Measurements from ENCODE around the gene COG3. TPM values are rescaled to one million over a fixed set of nuclear protein-coding genes. Genes with fewer than 3 reads are reported as not detected.
A peak's percentile ranks its signal among the peaks of the same experiment; 100 is the strongest.
"Not testable (repeated sequence)": the region's sequence is repeated elsewhere in the genome, so short reads cannot be mapped to it uniquely, and the experiment has no call there.

Gene COG3, protein sequence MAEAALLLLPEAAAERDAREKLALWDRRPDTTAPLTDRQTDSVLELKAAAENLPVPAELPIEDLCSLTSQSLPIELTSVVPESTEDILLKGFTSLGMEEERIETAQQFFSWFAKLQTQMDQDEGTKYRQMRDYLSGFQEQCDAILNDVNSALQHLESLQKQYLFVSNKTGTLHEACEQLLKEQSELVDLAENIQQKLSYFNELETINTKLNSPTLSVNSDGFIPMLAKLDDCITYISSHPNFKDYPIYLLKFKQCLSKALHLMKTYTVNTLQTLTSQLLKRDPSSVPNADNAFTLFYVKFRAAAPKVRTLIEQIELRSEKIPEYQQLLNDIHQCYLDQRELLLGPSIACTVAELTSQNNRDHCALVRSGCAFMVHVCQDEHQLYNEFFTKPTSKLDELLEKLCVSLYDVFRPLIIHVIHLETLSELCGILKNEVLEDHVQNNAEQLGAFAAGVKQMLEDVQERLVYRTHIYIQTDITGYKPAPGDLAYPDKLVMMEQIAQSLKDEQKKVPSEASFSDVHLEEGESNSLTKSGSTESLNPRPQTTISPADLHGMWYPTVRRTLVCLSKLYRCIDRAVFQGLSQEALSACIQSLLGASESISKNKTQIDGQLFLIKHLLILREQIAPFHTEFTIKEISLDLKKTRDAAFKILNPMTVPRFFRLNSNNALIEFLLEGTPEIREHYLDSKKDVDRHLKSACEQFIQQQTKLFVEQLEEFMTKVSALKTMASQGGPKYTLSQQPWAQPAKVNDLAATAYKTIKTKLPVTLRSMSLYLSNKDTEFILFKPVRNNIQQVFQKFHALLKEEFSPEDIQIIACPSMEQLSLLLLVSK
- 36.2 TPM for polyA plus RNA-seq (2013)

- peak within 1 kb of the TSS; percentile 87 to 99 (median 95) for H3K4me3 ChIP-seq (ENCODE audit: control insufficient read depth in 1 of 7, extremely low read depth in 1 of 7, insufficient read depth in 4 of 7, low read depth in 2 of 7, low read length in 6 of 7)
- no peaks in the 10 kb centered on the region for H3K9me3 ChIP-seq (ENCODE audit: control extremely low read depth in 1 of 5, control insufficient read depth in 4 of 5, insufficient read depth in 2 of 5, low read depth in 1 of 5, low read length in 4 of 5)
- ChIA-PET POLR2A (interaction anchor here (0.6 kb wide), 1 partner anchor 16 kb away, joined by 3 read pairs; no protein-coding TSS in a partner anchor), CTCF (interaction anchor here (0.8 to 1.6 kb wide), 9 partner anchors 11 to 96 kb away, joined by 3 to 6 read pairs (median 4); no protein-coding TSS in a partner anchor)
- peak; percentile 98 to 99 (median 98) for DNase-seq
- WGBS (ENCODE audit: insufficient coverage) = under 1% methylated on average over 55 of the region's 63 CpGs
- H3K27me3 ChIP-seq (replicated peaks in 2 of 5; ENCODE audit: control insufficient read depth in 4 of 5, insufficient read depth in 5 of 5, low read length in 4 of 5) = no peaks in the 10 kb centered on the region
- peaks cover 29 to 62% (median 45%) of the 10 kb centered on the region in 4 experiments for H3K4me1 ChIP-seq (ENCODE audit: control extremely low read depth in 1 of 4, control insufficient read depth in 4 of 4, insufficient read depth in 4 of 4, low read length in 3 of 4)
- peak within 1 kb of the TSS; percentile 79 to 89 for H3K27ac ChIP-seq (ENCODE audit: insufficient read depth in 1 of 2, low read depth in 1 of 2, low read length in 2 of 2, poor library complexity in 1 of 2, severe bottlenecking in 2 of 2)
- H3K36me3 ChIP-seq (ENCODE audit: control insufficient read depth in 4 of 4, insufficient read depth in 4 of 4, low read length in 3 of 4) = peaks cover 0 to 2% (median 0%) of the 10 kb centered on the region in 4 experiments
Measured at GRCh38 chr13:45464687-45465453, at the start of gene COG3. Gene COG3 (plus strand): TSS chr13:45464939. CDS start chr13:45465037, 98 bp downstream.

GRCh38 chr13:45415112-45415511 lies 49.6 kb upstream of the COG3 start:
- Histone ChIP-seq H3K36me3 (ENCODE audit: control insufficient read depth in 4 of 4, insufficient read depth in 4 of 4, low read length in 3 of 4) (peaks cover under 1 to 24% (median 13%) of the 10 kb centered on the region in 4 experiments), H3K27me3 (replicated peaks in 2 of 5; ENCODE audit: control insufficient read depth in 4 of 5, insufficient read depth in 5 of 5, low read length in 4 of 5) (no peaks in the 10 kb centered on the region), H3K4me3 (ENCODE audit: control insufficient read depth in 1 of 7, extremely low read depth in 1 of 7, insufficient read depth in 4 of 7, low read depth in 2 of 7, low read length in 6 of 7) (peak overlapping the region in 3 of 7 experiments; percentile 13 to 55 (median 43)), H3K4me1 (ENCODE audit: control extremely low read depth in 1 of 4, control insufficient read depth in 4 of 4, insufficient read depth in 4 of 4, low read length in 3 of 4) (peaks cover 9 to 53% (median 31%) of the 10 kb centered on the region in 4 experiments), H3K27ac (ENCODE audit: insufficient read depth in 1 of 2, low read depth in 1 of 2, low read length in 2 of 2, poor library complexity in 1 of 2, severe bottlenecking in 2 of 2) (peak overlapping the region in 1 of 2 experiments; percentile 15), H3K9me3 (ENCODE audit: control extremely low read depth in 1 of 5, control insufficient read depth in 4 of 5, insufficient read depth in 2 of 5, low read depth in 1 of 5, low read length in 4 of 5) (no peaks in the 10 kb centered on the region)
- CTCF ChIA-PET = interaction anchor here (1.2 to 8.9 kb wide), 4 partner anchors 10 to 28 kb away, joined by 3 to 77 read pairs (median 17); no protein-coding TSS in a partner anchor
- POLR2A ChIA-PET = interaction anchor here (0.6 kb wide), 1 partner anchor 11 kb away, joined by 3 read pairs; no protein-coding TSS in a partner anchor
- no peak for DNase-seq
- WGBS (ENCODE audit: insufficient coverage) = 100% methylated on average over 1 of the region's 1 CpG

DNA sequence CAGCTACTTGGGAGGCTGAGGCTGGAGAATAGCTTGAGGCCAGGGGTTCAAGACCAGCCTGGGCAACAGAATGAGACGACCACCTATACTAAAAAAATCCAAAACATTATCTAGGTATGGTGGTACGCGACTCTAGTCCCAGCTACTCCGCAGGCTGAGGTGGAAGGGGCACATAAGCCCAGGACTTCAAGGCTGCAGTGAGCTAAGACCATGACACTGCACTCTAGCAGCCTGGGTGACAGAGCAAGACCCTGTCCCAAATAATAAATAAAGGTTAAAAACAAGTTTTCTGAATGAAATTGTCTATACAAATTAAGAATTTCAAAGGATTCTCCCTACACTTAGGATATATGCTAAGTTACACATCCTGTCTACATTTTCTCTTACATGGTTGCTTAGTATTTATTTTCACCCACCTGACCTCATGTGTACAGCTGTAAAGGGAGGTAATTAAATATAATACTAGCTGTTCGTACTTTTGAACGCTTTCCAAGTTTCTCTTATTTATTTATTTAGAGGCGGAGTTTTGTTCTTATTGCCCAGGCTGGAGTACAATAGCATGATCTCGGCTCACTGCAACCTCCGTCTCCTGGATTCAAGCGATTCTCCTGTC lies 48.1 kb upstream of the COG3 start:
- no peaks in the 10 kb centered on the region for H3K27me3 ChIP-seq (replicated peaks in 2 of 5; ENCODE audit: control insufficient read depth in 4 of 5, insufficient read depth in 5 of 5, low read length in 4 of 5)
- H3K4me1 ChIP-seq (ENCODE audit: control extremely low read depth in 1 of 4, control insufficient read depth in 4 of 4, insufficient read depth in 4 of 4, low read length in 3 of 4) = peaks cover 9 to 49% (median 31%) of the 10 kb centered on the region in 4 experiments
- WGBS (ENCODE audit: insufficient coverage) = 15% methylated on average over 7 of the region's 10 CpGs
- DNase-seq = peak in 2 of 3 donors; percentile 73 to 82
- ChIA-PET CTCF (interaction anchor here (0.7 to 8.9 kb wide), 13 partner anchors 9 to 66 kb away, joined by 3 to 77 read pairs (median 3); partner anchors contain the start of gene COG3), POLR2A (interaction anchor here (1.4 to 1.8 kb wide), 2 partner anchors 18 to 20 kb away, joined by 4 to 6 read pairs; no protein-coding TSS in a partner anchor)
- H3K4me3 ChIP-seq (ENCODE audit: control insufficient read depth in 1 of 7, extremely low read depth in 1 of 7, insufficient read depth in 4 of 7, low read depth in 2 of 7, low read length in 6 of 7) = peak overlapping the region in 6 of 7 experiments; percentile 86 to 95 (median 91)
- peaks cover 0 to 9% (median 0%) of the 10 kb centered on the region in 4 experiments for H3K36me3 ChIP-seq (ENCODE audit: control insufficient read depth in 4 of 4, insufficient read depth in 4 of 4, low read length in 3 of 4)
- H3K27ac ChIP-seq (ENCODE audit: insufficient read depth in 1 of 2, low read depth in 1 of 2, low read length in 2 of 2, poor library complexity in 1 of 2, severe bottlenecking in 2 of 2) = peak overlapping the region; percentile 86 to 94
- no peaks in the 10 kb centered on the region for H3K9me3 ChIP-seq (ENCODE audit: control extremely low read depth in 1 of 5, control insufficient read depth in 4 of 5, insufficient read depth in 2 of 5, low read depth in 1 of 5, low read length in 4 of 5)

GRCh38 chr13:45417790-45418534 lies 46.8 kb upstream of the COG3 start, which contains the start of gene SLC25A30:
Gene SLC25A30 (minus strand): TSS chr13:45418373. CDS start chr13:45411425, 6,948 bp downstream.
- H3K9me3 ChIP-seq (ENCODE audit: control extremely low read depth in 1 of 5, control insufficient read depth in 4 of 5, insufficient read depth in 2 of 5, low read depth in 1 of 5, low read length in 4 of 5) = no peaks in the 10 kb centered on the region
- H3K27ac ChIP-seq (ENCODE audit: insufficient read depth in 1 of 2, low read depth in 1 of 2, low read length in 2 of 2, poor library complexity in 1 of 2, severe bottlenecking in 2 of 2) = peak within 1 kb of the TSS; percentile 86 to 94
- H3K4me3 ChIP-seq (ENCODE audit: control insufficient read depth in 1 of 7, extremely low read depth in 1 of 7, insufficient read depth in 4 of 7, low read depth in 2 of 7, low read length in 6 of 7) = peak within 1 kb of the TSS; percentile 70 to 95 (median 89)
- H3K4me1 ChIP-seq (ENCODE audit: control extremely low read depth in 1 of 4, control insufficient read depth in 4 of 4, insufficient read depth in 4 of 4, low read length in 3 of 4) = peaks cover 9 to 39% (median 25%) of the 10 kb centered on the region in 4 experiments
- ChIA-PET CTCF (interaction anchor here (0.7 to 8.9 kb wide), 7 partner anchors 8 to 73 kb away, joined by 3 to 77 read pairs (median 6); partner anchors contain the start of gene COG3), POLR2A (interaction anchor here (0.8 to 1.8 kb wide), 5 partner anchors 12 to 56 kb away, joined by 3 to 6 read pairs (median 4); no protein-coding TSS in a partner anchor)
- 0% methylated on average over 39 of the region's 64 CpGs for WGBS (ENCODE audit: insufficient coverage)
- peaks cover 0 to 4% (median 0%) of the 10 kb centered on the region in 4 experiments for H3K36me3 ChIP-seq (ENCODE audit: control insufficient read depth in 4 of 4, insufficient read depth in 4 of 4, low read length in 3 of 4)
- DNase-seq = peak; percentile 95 to 96 (median 96)
- H3K27me3 ChIP-seq (replicated peaks in 2 of 5; ENCODE audit: control insufficient read depth in 4 of 5, insufficient read depth in 5 of 5, low read length in 4 of 5) = no peaks in the 10 kb centered on the region

DNA sequence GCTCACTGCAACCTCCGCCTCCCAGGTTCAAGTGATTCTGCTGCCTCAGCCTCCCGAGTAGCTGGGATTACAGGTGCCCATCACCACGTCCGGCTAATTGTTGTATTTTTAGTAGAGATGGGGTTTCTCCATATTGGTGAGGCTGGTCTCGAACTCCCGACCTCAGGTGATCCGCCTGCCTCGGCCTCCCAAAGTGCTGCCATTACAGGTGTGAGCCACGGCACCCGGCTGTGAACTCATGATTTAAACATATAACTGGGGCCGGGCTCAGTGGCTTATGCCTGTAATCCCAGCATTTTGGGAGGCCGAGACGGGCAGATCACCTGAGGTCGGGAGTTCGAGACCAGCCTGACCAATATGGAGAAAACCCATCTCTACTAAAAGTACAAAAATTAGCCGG lies 45.4 kb upstream of the COG3 start:
- DNase-seq; H3K36me3 ChIP-seq (ENCODE audit: control insufficient read depth in 4 of 4, insufficient read depth in 4 of 4, low read length in 3 of 4); H3K4me3 ChIP-seq (ENCODE audit: control insufficient read depth in 1 of 7, extremely low read depth in 1 of 7, insufficient read depth in 4 of 7, low read depth in 2 of 7, low read length in 6 of 7); POLR2A ChIA-PET; H3K9me3 ChIP-seq (ENCODE audit: control extremely low read depth in 1 of 5, control insufficient read depth in 4 of 5, insufficient read depth in 2 of 5, low read depth in 1 of 5, low read length in 4 of 5); H3K27ac ChIP-seq (ENCODE audit: insufficient read depth in 1 of 2, low read depth in 1 of 2, low read length in 2 of 2, poor library complexity in 1 of 2, severe bottlenecking in 2 of 2); H3K27me3 ChIP-seq (replicated peaks in 2 of 5; ENCODE audit: control insufficient read depth in 4 of 5, insufficient read depth in 5 of 5, low read length in 4 of 5): not testable (repeated sequence)
- 97% methylated on average over 6 of the region's 16 CpGs for WGBS (ENCODE audit: insufficient coverage)
- H3K4me1 ChIP-seq (ENCODE audit: control extremely low read depth in 1 of 4, control insufficient read depth in 4 of 4, insufficient read depth in 4 of 4, low read length in 3 of 4) = peaks cover 7 to 27% (median 21%) of the 10 kb centered on the region in 4 experiments
- CTCF ChIA-PET = interaction anchor here (8.9 kb wide), 1 partner anchor 25 kb away, joined by 77 read pairs; no protein-coding TSS in a partner anchor
